Liver (tissue), 9 donors: ENCODE data around the gene AFMID. TPM values are rescaled to one million over a fixed set of nuclear protein-coding genes. Genes with fewer than 3 reads are reported as not detected.
A peak's percentile ranks its signal among the peaks of the same experiment; 100 is the strongest.

Experiments used
- DNase-seq: peaks from one replicate; pipeline ENCODE4 v3.0.0-alpha.2; 2017; ENCODE audit warnings: low spot score
- H3K27ac ChIP-seq, 2 donors: one replicate each; pipeline ENCODE4 v1.7.0; 2013; ENCODE audit warnings: inconsistent platforms in 2 of 2, low read length in 2 of 2, control low read depth in 1 of 2, low read depth in 1 of 2, mild to moderate bottlenecking in 1 of 2
- H3K27me3 ChIP-seq, 4 donors: one replicate each; pipeline versions ENCODE4 v1.6.1 to v1.7.0; 2013; ENCODE audit warnings: low read length in 3 of 4, inconsistent platforms in 1 of 4, mild to moderate bottlenecking in 1 of 4, moderate library complexity in 1 of 4; ENCODE audit not compliant: control insufficient read depth in 4 of 4, insufficient read depth in 4 of 4
- H3K36me3 ChIP-seq, 4 donors: one replicate each; pipeline versions ENCODE4 v1.6.1 to v1.7.0; 2013; ENCODE audit warnings: low read length in 3 of 4, mild to moderate bottlenecking in 3 of 4, low read depth in 1 of 4, moderate library complexity in 1 of 4; ENCODE audit not compliant: control insufficient read depth in 4 of 4, insufficient read depth in 3 of 4
- H3K4me1 ChIP-seq, 4 donors: one replicate each; pipeline versions ENCODE4 v1.6.1 to v1.7.0; 2013; ENCODE audit warnings: low read length in 3 of 4, mild to moderate bottlenecking in 3 of 4, moderate library complexity in 1 of 4; ENCODE audit not compliant: control insufficient read depth in 4 of 4, insufficient read depth in 4 of 4
- H3K4me3 ChIP-seq, 3 donors: one replicate each; pipeline versions ENCODE4 v1.6.1 to v1.7.0; 2013; ENCODE audit warnings: low read length in 3 of 3, control low read depth in 1 of 3, low read depth in 1 of 3, mild to moderate bottlenecking in 1 of 3
- H3K9ac ChIP-seq, 2 donors: one replicate each; pipeline ENCODE4 v1.7.0; 2013; ENCODE audit warnings: low read length in 2 of 2, mild to moderate bottlenecking in 2 of 2, moderate library complexity in 2 of 2, control low read depth in 1 of 2, low read depth in 1 of 2
- H3K9me3 ChIP-seq, 4 donors: one replicate each; pipeline versions ENCODE4 v1.6.1 to v1.7.0; 2013; ENCODE audit warnings: low read length in 3 of 4; ENCODE audit not compliant: control insufficient read depth in 4 of 4
- EGR1 ChIP-seq, 2 donors: IDR thresholded peaks; 2 replicates each; pipeline ENCODE4 v1.6.1; 2016 to 2018; ENCODE audit warnings: antibody characterized with exemption in 2 of 2, low read depth in 2 of 2
- FOXA1 ChIP-seq: IDR thresholded peaks from 2 replicates; pipeline ENCODE4 v1.6.1; 2016; ENCODE audit warnings: antibody characterized with exemption
- FOXA2 ChIP-seq: IDR thresholded peaks from 2 replicates; pipeline ENCODE4 v1.6.1; 2016; ENCODE audit warnings: antibody characterized with exemption
- GABPA ChIP-seq, 2 donors: IDR thresholded peaks in 1 of 2; conservative IDR thresholded peaks in 1 of 2; 2 replicates each; pipeline ENCODE4 v1.6.1; 2016; ENCODE audit warnings: antibody characterized with exemption in 2 of 2, mild to moderate bottlenecking in 1 of 2, moderate library complexity in 1 of 2
- HNF4A ChIP-seq, 2 donors: conservative IDR thresholded peaks; 2 replicates each; pipeline ENCODE4 v1.6.1; 2016; ENCODE audit warnings: antibody characterized with exemption in 2 of 2, mild to moderate bottlenecking in 2 of 2
- HNF4G ChIP-seq: IDR thresholded peaks from 2 replicates; pipeline ENCODE4 v1.6.1; 2016; ENCODE audit warnings: antibody characterized with exemption
- JUND ChIP-seq, 2 donors: IDR thresholded peaks; 2 replicates each; pipeline ENCODE4 v1.6.1; 2016; ENCODE audit warnings: antibody characterized with exemption in 2 of 2
- NR2F2 ChIP-seq: IDR thresholded peaks from 2 replicates; pipeline ENCODE4 v1.6.1; 2016; ENCODE audit warnings: antibody characterized with exemption
- RAD21 ChIP-seq, 2 donors: IDR thresholded peaks; 2 replicates each; pipeline ENCODE4 v1.6.1; 2016; ENCODE audit warnings: antibody characterized with exemption in 2 of 2, mild to moderate bottlenecking in 2 of 2
- RXRA ChIP-seq, 2 donors: IDR thresholded peaks; 2 replicates each; pipeline ENCODE4 v1.6.1; 2017 to 2018; ENCODE audit warnings: antibody characterized with exemption in 2 of 2, mild to moderate bottlenecking in 1 of 2
- SP1 ChIP-seq: IDR thresholded peaks from 2 replicates; pipeline ENCODE4 v1.6.1; 2018; ENCODE audit warnings: antibody characterized with exemption, mild to moderate bottlenecking
- TAF1 ChIP-seq: conservative IDR thresholded peaks from 2 replicates; pipeline ENCODE4 v1.6.1; 2016; ENCODE audit warnings: antibody characterized with exemption, mild to moderate bottlenecking
- YY1 ChIP-seq: IDR thresholded peaks from 2 replicates; pipeline ENCODE4 v1.6.1; 2016; ENCODE audit warnings: antibody characterized with exemption, mild to moderate bottlenecking
- WGBS: extraction: QIAGEN DNeasy Blood & Tissue Kit; methylation state at CpG from one replicate; pipeline ENCODE4 v1.1.7; 2013; 5-methylcytosine and 5-hydroxymethylcytosine counted together
- polyA plus RNA-seq, 2 donors: library from polyadenylated mRNA; stranded (reverse) in 1 of 2; unstranded in 1 of 2; fragments of 200-250 nt in 1 of 2; fragments of >200 nt in 1 of 2; fragmentation: Nextera tagmentation in 1 of 2; extraction: Ambion mirVana in 1 of 2; gene quantifications; one replicate each; pipeline versions ENCODE4 v1.2.1 to v1.2.3, GENCODE V29; 2013 to 2015
- total RNA-seq, 2 donors: library from RNA; depleted of rRNA; stranded (reverse); fragments of >200 nt; gene quantifications; one replicate each; pipeline ENCODE4 v1.2.3, GENCODE V29; 2014
- TF ChIP-seq, protein P1 (sequence below): IDR thresholded peaks from 2 replicates; pipeline ENCODE4 v1.6.1; 2016; ENCODE audit warnings: antibody characterized with exemption
- TF ChIP-seq, protein P2 (sequence below): fragments of 150-350 bp; IDR thresholded peaks from 2 replicates; pipeline ENCODE4 v1.5.1; 2017; ENCODE audit warnings: improper control_type of control experiment, low read depth, low read length; ENCODE audit not compliant: missing input control
- TF ChIP-seq, protein P3 (sequence below): IDR thresholded peaks from 2 replicates; pipeline ENCODE4 v1.6.1; 2016; ENCODE audit warnings: antibody characterized with exemption
- TF ChIP-seq, protein P4 (sequence below): IDR thresholded peaks from 2 replicates; pipeline ENCODE4 v1.6.1; 2016; ENCODE audit warnings: antibody characterized with exemption, mild to moderate bottlenecking
- donor health status: healthy.
- donor health status: healthy.
- donor health status: healthy.
- donor health status: healthy.
- donor health status: healthy.

AFMID gene
- total and polyA plus RNA-seq, 4 donors, result 73.4 to 201 (median 138) TPM

DNA sequence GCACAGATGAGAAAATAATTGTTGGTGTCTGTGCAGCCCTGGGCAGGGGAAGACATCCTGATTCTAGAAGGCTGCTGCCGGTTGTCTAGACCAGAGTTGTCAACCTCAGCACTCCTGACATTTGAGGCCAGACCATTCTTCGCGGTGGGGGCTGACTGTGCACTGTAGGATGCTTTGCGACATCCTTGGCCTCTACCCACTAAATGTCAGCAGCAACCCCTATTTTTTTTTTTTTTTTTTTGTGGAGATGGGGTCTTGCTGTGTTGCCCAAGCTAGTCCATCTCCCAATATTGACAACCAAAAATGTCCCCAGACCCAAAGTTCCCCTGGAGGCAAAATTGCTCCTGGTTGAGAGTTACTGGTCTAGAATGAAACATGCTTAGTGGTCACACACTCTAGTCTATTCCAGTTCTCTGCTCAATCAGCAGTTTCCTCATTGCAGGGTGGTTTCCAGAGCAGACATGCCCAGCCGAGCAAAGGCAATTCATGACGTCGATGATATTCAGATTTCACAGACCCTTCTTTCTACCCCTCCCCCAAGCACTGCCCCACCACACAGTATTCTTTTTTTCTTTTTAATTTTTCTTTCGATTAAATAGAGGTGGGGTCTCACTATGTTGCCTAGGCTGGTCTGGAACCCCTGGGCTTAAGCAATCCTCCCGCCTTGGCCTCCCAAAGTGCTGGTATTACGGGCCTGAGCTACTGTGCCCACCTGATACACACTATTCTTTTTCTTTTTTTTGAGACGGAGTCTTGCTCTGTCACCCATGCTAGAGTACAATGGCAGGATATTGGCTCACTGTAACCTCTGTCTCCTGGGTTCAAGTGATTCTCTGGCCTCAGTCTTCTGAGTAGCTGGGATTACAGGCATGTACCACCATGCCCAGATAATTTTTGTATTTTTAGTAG lies 32.0 kb upstream of the AFMID start:
- TF ChIP-seq YY1, result no peak
- no peak for TF ChIP-seq RXRA (IDR thresholded peaks at IDR 0.05)
- TF ChIP-seq JUND (IDR thresholded peaks at IDR 0.05), result no peak
- no peak for TF ChIP-seq FOXA1
- TF ChIP-seq TAF1, result no peak
- TF ChIP-seq RAD21 (IDR thresholded peaks at IDR 0.05), result no peak
- TF ChIP-seq HNF4G, result no peak
- TF ChIP-seq, protein P1, sequence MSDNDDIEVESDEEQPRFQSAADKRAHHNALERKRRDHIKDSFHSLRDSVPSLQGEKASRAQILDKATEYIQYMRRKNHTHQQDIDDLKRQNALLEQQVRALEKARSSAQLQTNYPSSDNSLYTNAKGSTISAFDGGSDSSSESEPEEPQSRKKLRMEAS, result no peak
- TF ChIP-seq, protein P2, sequence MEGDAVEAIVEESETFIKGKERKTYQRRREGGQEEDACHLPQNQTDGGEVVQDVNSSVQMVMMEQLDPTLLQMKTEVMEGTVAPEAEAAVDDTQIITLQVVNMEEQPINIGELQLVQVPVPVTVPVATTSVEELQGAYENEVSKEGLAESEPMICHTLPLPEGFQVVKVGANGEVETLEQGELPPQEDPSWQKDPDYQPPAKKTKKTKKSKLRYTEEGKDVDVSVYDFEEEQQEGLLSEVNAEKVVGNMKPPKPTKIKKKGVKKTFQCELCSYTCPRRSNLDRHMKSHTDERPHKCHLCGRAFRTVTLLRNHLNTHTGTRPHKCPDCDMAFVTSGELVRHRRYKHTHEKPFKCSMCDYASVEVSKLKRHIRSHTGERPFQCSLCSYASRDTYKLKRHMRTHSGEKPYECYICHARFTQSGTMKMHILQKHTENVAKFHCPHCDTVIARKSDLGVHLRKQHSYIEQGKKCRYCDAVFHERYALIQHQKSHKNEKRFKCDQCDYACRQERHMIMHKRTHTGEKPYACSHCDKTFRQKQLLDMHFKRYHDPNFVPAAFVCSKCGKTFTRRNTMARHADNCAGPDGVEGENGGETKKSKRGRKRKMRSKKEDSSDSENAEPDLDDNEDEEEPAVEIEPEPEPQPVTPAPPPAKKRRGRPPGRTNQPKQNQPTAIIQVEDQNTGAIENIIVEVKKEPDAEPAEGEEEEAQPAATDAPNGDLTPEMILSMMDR, result no peak
- TF ChIP-seq EGR1 (IDR thresholded peaks at IDR 0.05; ENCODE audit: low read depth in 2 of 2), result no peak
- TF ChIP-seq NR2F2, result no peak
- no peak for TF ChIP-seq GABPA (IDR thresholded peaks at IDR 0.05 in 1 of 2, conservative IDR thresholded peaks at IDR 0.05 in 1 of 2)
- TF ChIP-seq HNF4A (conservative IDR thresholded peaks at IDR 0.05), result no peak
- TF ChIP-seq, protein P3, sequence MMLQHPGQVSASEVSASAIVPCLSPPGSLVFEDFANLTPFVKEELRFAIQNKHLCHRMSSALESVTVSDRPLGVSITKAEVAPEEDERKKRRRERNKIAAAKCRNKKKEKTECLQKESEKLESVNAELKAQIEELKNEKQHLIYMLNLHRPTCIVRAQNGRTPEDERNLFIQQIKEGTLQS, result no peak
- no peak for TF ChIP-seq SP1
- TF ChIP-seq, protein P4, sequence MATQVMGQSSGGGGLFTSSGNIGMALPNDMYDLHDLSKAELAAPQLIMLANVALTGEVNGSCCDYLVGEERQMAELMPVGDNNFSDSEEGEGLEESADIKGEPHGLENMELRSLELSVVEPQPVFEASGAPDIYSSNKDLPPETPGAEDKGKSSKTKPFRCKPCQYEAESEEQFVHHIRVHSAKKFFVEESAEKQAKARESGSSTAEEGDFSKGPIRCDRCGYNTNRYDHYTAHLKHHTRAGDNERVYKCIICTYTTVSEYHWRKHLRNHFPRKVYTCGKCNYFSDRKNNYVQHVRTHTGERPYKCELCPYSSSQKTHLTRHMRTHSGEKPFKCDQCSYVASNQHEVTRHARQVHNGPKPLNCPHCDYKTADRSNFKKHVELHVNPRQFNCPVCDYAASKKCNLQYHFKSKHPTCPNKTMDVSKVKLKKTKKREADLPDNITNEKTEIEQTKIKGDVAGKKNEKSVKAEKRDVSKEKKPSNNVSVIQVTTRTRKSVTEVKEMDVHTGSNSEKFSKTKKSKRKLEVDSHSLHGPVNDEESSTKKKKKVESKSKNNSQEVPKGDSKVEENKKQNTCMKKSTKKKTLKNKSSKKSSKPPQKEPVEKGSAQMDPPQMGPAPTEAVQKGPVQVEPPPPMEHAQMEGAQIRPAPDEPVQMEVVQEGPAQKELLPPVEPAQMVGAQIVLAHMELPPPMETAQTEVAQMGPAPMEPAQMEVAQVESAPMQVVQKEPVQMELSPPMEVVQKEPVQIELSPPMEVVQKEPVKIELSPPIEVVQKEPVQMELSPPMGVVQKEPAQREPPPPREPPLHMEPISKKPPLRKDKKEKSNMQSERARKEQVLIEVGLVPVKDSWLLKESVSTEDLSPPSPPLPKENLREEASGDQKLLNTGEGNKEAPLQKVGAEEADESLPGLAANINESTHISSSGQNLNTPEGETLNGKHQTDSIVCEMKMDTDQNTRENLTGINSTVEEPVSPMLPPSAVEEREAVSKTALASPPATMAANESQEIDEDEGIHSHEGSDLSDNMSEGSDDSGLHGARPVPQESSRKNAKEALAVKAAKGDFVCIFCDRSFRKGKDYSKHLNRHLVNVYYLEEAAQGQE, result no peak
- WGBS, result 78% methylated on average over 11 of the region's 11 CpGs
- no peak overlapping the region for H3K27ac ChIP-seq
- peaks cover 3 to 7% (median 6%) of the 10 kb centered on the region in 4 donors for H3K4me1 ChIP-seq
- H3K36me3 ChIP-seq, result no peaks in the 10 kb centered on the region
- no peaks in the 10 kb centered on the region for H3K27me3 ChIP-seq
- no peaks in the 10 kb centered on the region for H3K9me3 ChIP-seq
- no peak overlapping the region for H3K4me3 ChIP-seq
- H3K9ac ChIP-seq, result no peak overlapping the region
- DNase-seq, result no peak

DNA sequence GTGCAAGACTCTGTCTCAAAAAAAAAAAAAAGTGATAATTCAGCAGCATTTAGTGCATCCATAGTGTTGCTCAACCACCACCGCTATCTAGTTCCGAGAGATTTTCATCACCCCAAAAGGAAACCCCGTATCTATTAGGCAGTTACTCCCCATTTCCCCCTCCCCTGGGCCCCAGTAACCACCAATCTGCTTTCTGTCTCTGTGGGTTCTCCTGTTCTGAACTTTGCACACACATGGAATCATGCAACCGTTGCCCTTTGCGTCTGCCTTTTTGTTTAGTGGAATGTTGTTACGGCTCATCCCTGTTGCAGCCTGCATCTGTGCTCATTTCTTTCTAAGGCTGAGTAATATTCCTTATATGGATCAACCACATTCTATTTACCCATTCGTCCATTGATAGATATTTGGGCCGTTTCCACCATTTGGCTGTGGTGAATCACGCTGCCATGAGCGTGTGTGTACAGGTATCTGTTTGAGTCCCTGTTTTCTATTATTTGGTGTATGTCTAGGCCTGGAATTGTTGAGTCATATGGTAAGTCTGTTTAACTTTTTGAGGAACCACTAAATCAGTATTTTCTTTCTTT lies 27.5 kb upstream of the AFMID start:
- 61% methylated on average over 10 of the region's 10 CpGs for WGBS
- Histone ChIP-seq H3K9me3 (no peaks in the 10 kb centered on the region), H3K9ac (no peak overlapping the region), H3K4me1 (no peaks in the 10 kb centered on the region), H3K4me3 (no peak overlapping the region), H3K27me3 (no peaks in the 10 kb centered on the region), H3K36me3 (no peaks in the 10 kb centered on the region), H3K27ac (no peak overlapping the region)
- TF ChIP-seq SP1, result peak; percentile 51
- TF ChIP-seq HNF4A (conservative IDR thresholded peaks at IDR 0.05), result peak in 1 of 2 donors; percentile 37
- no peak for TF ChIP-seq FOXA2
- DNase-seq, result no peak
